ENCODE results near the gene ELL2.

DNA sequence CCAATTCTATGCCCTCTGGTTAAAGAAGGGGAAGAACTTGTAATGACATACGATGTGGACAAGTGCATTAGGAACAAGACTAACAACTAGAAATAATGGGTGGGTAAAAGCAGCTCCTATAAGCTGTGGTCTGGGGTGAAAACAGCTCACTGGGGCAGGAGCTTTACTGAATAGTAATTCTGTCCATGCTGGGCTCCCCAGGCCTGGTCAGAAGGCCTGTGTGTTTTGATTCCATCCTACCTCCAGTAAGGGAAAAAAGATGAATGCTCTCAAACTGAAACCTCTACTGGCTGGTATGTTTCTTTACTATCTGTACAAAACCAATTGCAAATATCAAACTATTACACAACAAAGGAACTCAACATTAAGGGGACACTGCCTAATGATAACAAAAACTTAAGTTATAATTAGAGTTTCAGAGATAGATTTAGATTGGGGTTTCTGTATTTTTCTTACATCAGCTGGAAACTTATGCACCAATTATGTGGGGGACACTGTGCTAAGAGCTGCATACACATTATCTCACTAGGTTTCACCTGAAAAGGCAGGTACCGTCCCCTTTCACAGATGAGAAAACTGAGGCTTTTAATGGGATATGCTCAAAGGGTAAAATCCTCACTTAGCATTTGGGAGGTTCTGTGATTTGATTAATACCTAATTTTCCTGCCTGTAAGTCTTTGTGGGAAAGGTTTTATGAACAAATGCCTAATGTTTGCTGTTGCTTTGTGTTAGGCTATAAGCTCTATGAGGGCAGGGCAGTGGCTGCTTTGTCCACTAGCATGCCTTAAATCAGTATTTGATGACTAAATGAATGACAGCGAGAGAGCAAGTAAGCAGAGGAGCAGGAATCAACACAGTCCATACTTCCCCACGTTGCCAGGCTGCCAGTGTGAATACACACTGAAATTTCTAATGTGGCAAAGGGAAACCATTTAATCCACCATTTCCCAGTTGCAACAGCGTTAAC, 53.6 kb downstream of the ELL2 start:
- TF ChIP-seq, protein P1, sequence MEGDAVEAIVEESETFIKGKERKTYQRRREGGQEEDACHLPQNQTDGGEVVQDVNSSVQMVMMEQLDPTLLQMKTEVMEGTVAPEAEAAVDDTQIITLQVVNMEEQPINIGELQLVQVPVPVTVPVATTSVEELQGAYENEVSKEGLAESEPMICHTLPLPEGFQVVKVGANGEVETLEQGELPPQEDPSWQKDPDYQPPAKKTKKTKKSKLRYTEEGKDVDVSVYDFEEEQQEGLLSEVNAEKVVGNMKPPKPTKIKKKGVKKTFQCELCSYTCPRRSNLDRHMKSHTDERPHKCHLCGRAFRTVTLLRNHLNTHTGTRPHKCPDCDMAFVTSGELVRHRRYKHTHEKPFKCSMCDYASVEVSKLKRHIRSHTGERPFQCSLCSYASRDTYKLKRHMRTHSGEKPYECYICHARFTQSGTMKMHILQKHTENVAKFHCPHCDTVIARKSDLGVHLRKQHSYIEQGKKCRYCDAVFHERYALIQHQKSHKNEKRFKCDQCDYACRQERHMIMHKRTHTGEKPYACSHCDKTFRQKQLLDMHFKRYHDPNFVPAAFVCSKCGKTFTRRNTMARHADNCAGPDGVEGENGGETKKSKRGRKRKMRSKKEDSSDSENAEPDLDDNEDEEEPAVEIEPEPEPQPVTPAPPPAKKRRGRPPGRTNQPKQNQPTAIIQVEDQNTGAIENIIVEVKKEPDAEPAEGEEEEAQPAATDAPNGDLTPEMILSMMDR (IDR thresholded peaks at IDR 0.05) = no peak
- TF ChIP-seq EP300 (IDR thresholded peaks at IDR 0.05) (no peak), POLR2A (IDR thresholded peaks at IDR 0.05) (no peak)
